ENCODE data around the gene MEF2A. TPM values are rescaled to one million over a fixed set of nuclear protein-coding genes. Genes with fewer than 3 reads are reported as not detected.

The MEF2A gene
- total and polyA plus RNA-seq, 2 donors (not counting 1 experiment from before 2014, with no cell fraction given), result 44.0 to 102 TPM

DNA sequence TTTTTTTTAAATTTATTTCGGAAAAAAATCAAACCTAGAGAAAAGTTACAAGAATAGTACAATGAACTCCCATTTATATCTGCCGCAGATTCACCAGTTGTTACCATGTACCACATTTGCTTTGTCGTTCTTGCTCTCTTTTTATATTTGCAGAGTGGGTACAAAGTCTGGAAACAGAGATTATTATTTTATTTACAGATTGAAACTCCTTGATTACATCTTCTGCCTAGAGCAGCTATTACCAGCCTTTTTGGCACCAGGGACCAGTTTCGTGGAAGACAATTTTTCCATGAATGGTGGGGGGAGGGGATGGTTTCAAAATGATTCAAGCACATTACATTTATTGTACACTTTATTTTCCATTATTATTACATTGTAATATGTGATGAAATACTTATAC, 8.3 kb downstream of the MEF2A start:
- no peak overlapping the region for H3K4me3 ChIP-seq (ENCODE audit: control extremely low read depth in 1 of 5, extremely low read depth in 1 of 5, insufficient read depth in 1 of 5, low read depth in 2 of 5, low read length in 4 of 5)
- CTCF ChIA-PET, result interaction anchor here (0.6 to 1.8 kb wide), 2 partner anchors 47 to 130 kb away, joined by 4 to 5 read pairs; no protein-coding TSS in a partner anchor
- Mint-ChIP-seq H3K27ac (no peak overlapping the region), H3K9me3 (ENCODE audit: insufficient read depth) (no peaks in the 10 kb centered on the region), H3K4me1 (peaks cover 70% of the 10 kb centered on the region), H3K4me3 (no peak overlapping the region), H3K27me3 (no peaks in the 10 kb centered on the region)
- H4K20me1 ChIP-seq (ENCODE audit: control insufficient read depth, insufficient read depth, low read length, poor library complexity, severe bottlenecking), result peaks cover 85% of the 10 kb centered on the region
- POLR2A ChIA-PET, result no interaction called here
- TF ChIP-seq EZH2 (IDR thresholded peaks at IDR 0.05; ENCODE audit: borderline replicate concordance, insufficient read depth, low read depth, low read length, poor library complexity, severe bottlenecking), result no peak
- TF ChIP-seq CTCF (IDR thresholded peaks at IDR 0.05), result no peak
- no CpG with 5 or more reads among the region's 4 CpGs for WGBS (ENCODE audit: insufficient coverage)
- no peak overlapping the region for H3K27ac ChIP-seq (ENCODE audit: low read length in 2 of 2)
- H3K9ac ChIP-seq (ENCODE audit: low read length), result no peak overlapping the region
- DNase-seq (no peak), ATAC-seq (ENCODE audit: low read depth) (no peak)
- H3K9me3 ChIP-seq (ENCODE audit: control extremely low read depth in 1 of 3, control insufficient read depth in 2 of 3, insufficient read depth in 1 of 3, low read length in 2 of 3), result peaks cover 0 to 5% (median 0%) of the 10 kb centered on the region in 3 donors
- no peaks in the 10 kb centered on the region for H3K27me3 ChIP-seq (replicated peaks in 1 of 4; ENCODE audit: control extremely low read depth in 1 of 4, control insufficient read depth in 3 of 4, insufficient read depth in 4 of 4, low read length in 3 of 4)
- intact Hi-C loops (cut with micrococcal nuclease), result no loop called here
- no peak overlapping the region for H3K4me2 ChIP-seq (replicated peaks; ENCODE audit: low read depth, low read length, poor library complexity, severe bottlenecking)
- H3K36me3 ChIP-seq (replicated peaks in 1 of 2; ENCODE audit: control extremely low read depth in 1 of 2, control insufficient read depth in 1 of 2, extremely low read depth in 1 of 2, insufficient read depth in 2 of 2, low read length in 1 of 2), result peaks cover under 1 to 3% of the 10 kb centered on the region in 2 experiments
- H2AFZ ChIP-seq (ENCODE audit: insufficient read depth, low read depth, low read length, poor library complexity, severe bottlenecking), result no peak overlapping the region
- H3K4me1 ChIP-seq (ENCODE audit: control insufficient read depth in 2 of 2, insufficient read depth in 2 of 2, low read length in 2 of 2), result peaks cover 19 to 43% of the 10 kb centered on the region in 2 donors
- H3K79me2 ChIP-seq (ENCODE audit: control insufficient read depth, insufficient read depth, low read length), result peaks cover 99% of the 10 kb centered on the region

GRCh38 chr15:99574502-99574901, 8.7 kb downstream of the MEF2A start:
- Histone ChIP-seq H3K4me3 (ENCODE audit: control extremely low read depth in 1 of 5, extremely low read depth in 1 of 5, insufficient read depth in 1 of 5, low read depth in 2 of 5, low read length in 4 of 5) (no peak overlapping the region), H3K27ac (ENCODE audit: low read length in 2 of 2) (no peak overlapping the region), H3K79me2 (ENCODE audit: control insufficient read depth, insufficient read depth, low read length) (peaks cover 99% of the 10 kb centered on the region), H3K4me2 (replicated peaks; ENCODE audit: low read depth, low read length, poor library complexity, severe bottlenecking) (no peak overlapping the region), H4K20me1 (ENCODE audit: control insufficient read depth, insufficient read depth, low read length, poor library complexity, severe bottlenecking) (peaks cover 86% of the 10 kb centered on the region), H3K9ac (ENCODE audit: low read length) (no peak overlapping the region), H3K4me1 (ENCODE audit: control insufficient read depth in 2 of 2, insufficient read depth in 2 of 2, low read length in 2 of 2) (peaks cover 18 to 43% of the 10 kb centered on the region in 2 donors), H3K27me3 (replicated peaks in 1 of 4; ENCODE audit: control extremely low read depth in 1 of 4, control insufficient read depth in 3 of 4, insufficient read depth in 4 of 4, low read length in 3 of 4) (no peaks in the 10 kb centered on the region), H3K9me3 (ENCODE audit: control extremely low read depth in 1 of 3, control insufficient read depth in 2 of 3, insufficient read depth in 1 of 3, low read length in 2 of 3) (peaks cover 0 to 5% (median 0%) of the 10 kb centered on the region in 3 donors), H3K36me3 (replicated peaks in 1 of 2; ENCODE audit: control extremely low read depth in 1 of 2, control insufficient read depth in 1 of 2, extremely low read depth in 1 of 2, insufficient read depth in 2 of 2, low read length in 1 of 2) (peaks cover 0 to 3% of the 10 kb centered on the region in 2 experiments), H2AFZ (ENCODE audit: insufficient read depth, low read depth, low read length, poor library complexity, severe bottlenecking) (no peak overlapping the region)
- ATAC-seq (ENCODE audit: low read depth) (no peak), DNase-seq (no peak)
- no peaks in the 10 kb centered on the region for H3K27me3 Mint-ChIP-seq
- H3K27ac Mint-ChIP-seq, result no peak overlapping the region
- H3K9me3 Mint-ChIP-seq (ENCODE audit: insufficient read depth), result no peaks in the 10 kb centered on the region
- peaks cover 71% of the 10 kb centered on the region for H3K4me1 Mint-ChIP-seq
- TF ChIP-seq EZH2 (IDR thresholded peaks at IDR 0.05; ENCODE audit: borderline replicate concordance, insufficient read depth, low read depth, low read length, poor library complexity, severe bottlenecking), result no peak
- TF ChIP-seq CTCF (IDR thresholded peaks at IDR 0.05), result no peak
- H3K4me3 Mint-ChIP-seq, result no peak overlapping the region
- 100% methylated on average over 6 of the region's 6 CpGs for WGBS (ENCODE audit: insufficient coverage)
- intact Hi-C loops (cut with micrococcal nuclease), result no loop called here
- ChIA-PET CTCF (interaction anchor here (0.6 to 1.8 kb wide), 2 partner anchors 46 to 129 kb away, joined by 4 to 5 read pairs; no protein-coding TSS in a partner anchor), POLR2A (no interaction called here)
